Activated naive CD4-positive, alpha-beta T cell treated with anti-CD3 and anti-CD28 coated beads for 36 hours (primary cell): ENCODE results near the gene BCL7B. TPM values are rescaled to one million over a fixed set of nuclear protein-coding genes. Genes with fewer than 3 reads are reported as not detected.
"Not testable (repeated sequence)": the region's sequence is repeated elsewhere in the genome, so short reads cannot be mapped to it uniquely, and the experiment has no call there.

Experiments
- CTCF ChIA-PET: fragments of 350-600 bp; sonication (Branson Sonifier 250); formaldehyde crosslinking; loops from one replicate; lab custom pipeline; 2021; ENCODE audit warnings: antibody characterized with exemption; lab: Charles Lee
- DNase-seq: peaks from one replicate; pipeline ENCODE4 v3.0.0-alpha.2; 2020
- H3K27ac Mint-ChIP-seq: one replicate; pipeline ENCODE4 v1.8.0; 2021; ENCODE audit warnings: mild to moderate bottlenecking, mixed read lengths
- H3K27me3 Mint-ChIP-seq: one replicate; pipeline ENCODE4 v1.8.0; 2021; ENCODE audit warnings: low read depth, mixed read lengths
- H3K36me3 Mint-ChIP-seq: one replicate; pipeline ENCODE4 v1.8.0; 2021; ENCODE audit warnings: low read depth, mixed read lengths
- H3K4me1 Mint-ChIP-seq: one replicate; pipeline ENCODE4 v1.8.0; 2021; ENCODE audit warnings: low read depth, mixed read lengths
- H3K4me3 Mint-ChIP-seq: one replicate; pipeline ENCODE4 v1.8.0; 2021; ENCODE audit warnings: mild to moderate bottlenecking, moderate library complexity, mixed read lengths
- H3K9me3 Mint-ChIP-seq: one replicate; pipeline ENCODE4 v1.8.0; 2021; ENCODE audit warnings: mixed read lengths
- intact Hi-C: fragments of 100-400 bp; cut with micrococcal nuclease; formaldehyde crosslinking; loops from one replicate; pipeline ENCODE4 v1.15.1; 2023
- total RNA-seq, 2 experiments: library from RNA; stranded (reverse); gene quantifications; one replicate each; pipeline ENCODE4 v1.2.3, GENCODE V29; 2021

BCL7B gene
- total RNA-seq, 2 experiments from 2014 or later: 38.5 to 44.1 TPM

- CTCF ChIA-PET: interaction anchor here (1.2 kb wide), 1 partner anchor 37 kb away, joined by 3 read pairs; no protein-coding TSS in a partner anchor
- DNase-seq: no peak
- peaks cover 18% of the 10 kb centered on the region for H3K36me3 Mint-ChIP-seq
- no peaks in the 10 kb centered on the region for H3K9me3 Mint-ChIP-seq
- H3K4me1 Mint-ChIP-seq: peaks cover 26% of the 10 kb centered on the region
- intact Hi-C loops: no loop called here
- no peak overlapping the region for H3K4me3 Mint-ChIP-seq
- H3K27ac Mint-ChIP-seq: no peak overlapping the region
- no peaks in the 10 kb centered on the region for H3K27me3 Mint-ChIP-seq
Measured at GRCh38 chr7:73569042-73569608, 11.6 kb upstream of the BCL7B start.

GRCh38 chr7:73567846-73568685 lies 10.6 kb upstream of the BCL7B start:
- no peak for DNase-seq
- Mint-ChIP-seq H3K27ac (peak overlapping the region; percentile 61), H3K36me3 (peaks cover 16% of the 10 kb centered on the region), H3K27me3 (no peaks in the 10 kb centered on the region), H3K4me3 (no peak overlapping the region), H3K4me1 (peaks cover 25% of the 10 kb centered on the region), H3K9me3 (no peaks in the 10 kb centered on the region)
- intact Hi-C loops: no loop called here
- CTCF ChIA-PET: no interaction called here

DNA sequence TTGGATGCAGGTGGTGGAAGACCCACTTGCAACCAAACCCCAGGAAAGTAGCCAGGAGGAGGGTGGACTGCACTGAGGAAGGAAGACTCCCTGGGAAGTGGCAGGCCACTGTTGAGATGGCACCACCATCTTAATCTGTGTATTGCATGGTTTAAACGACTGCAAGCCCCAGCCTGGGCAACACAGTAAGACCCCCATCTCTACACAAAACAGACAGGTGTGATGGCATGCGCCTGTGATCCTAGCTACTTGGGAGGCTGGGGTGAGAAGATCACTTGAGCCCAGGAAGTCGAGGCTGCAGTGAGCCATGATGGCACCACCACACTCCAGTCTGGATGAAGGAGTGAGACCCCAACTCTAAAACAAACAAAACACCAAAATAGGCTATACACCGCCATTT lies 9.7 kb upstream of the BCL7B start:
- Mint-ChIP-seq H3K4me3 (no peak overlapping the region), H3K36me3 (peaks cover 13% of the 10 kb centered on the region), H3K27ac (no peak overlapping the region), H3K4me1 (peaks cover 25% of the 10 kb centered on the region), H3K27me3 (no peaks in the 10 kb centered on the region), H3K9me3 (no peaks in the 10 kb centered on the region)
- DNase-seq: no peak
- CTCF ChIA-PET: interaction anchor here (1.4 kb wide), 1 partner anchor 9 kb away, joined by 5 read pairs; no protein-coding TSS in a partner anchor
- intact Hi-C loops: no loop called here

DNA sequence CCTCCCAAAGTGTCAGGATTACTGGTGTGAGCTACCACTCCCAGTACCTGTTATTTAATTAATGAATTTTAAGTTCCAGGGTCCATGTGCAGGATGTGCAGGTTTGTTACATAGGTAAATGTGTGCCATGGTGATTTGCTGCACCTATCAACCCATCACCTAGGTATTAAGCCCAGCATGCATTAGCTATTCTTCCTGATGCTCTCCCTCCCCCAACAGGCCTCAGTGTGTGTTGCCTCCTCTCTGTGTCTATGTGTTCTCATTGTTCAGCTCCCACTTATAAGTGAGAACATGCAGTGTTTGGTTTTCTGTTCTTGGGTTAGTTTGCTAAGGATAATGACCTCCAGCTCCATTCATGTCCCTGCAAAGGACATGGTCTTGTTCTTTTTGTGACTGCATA lies 8.9 kb upstream of the BCL7B start:
- CTCF ChIA-PET: interaction anchor here (1.4 kb wide), 1 partner anchor 10 kb away, joined by 5 read pairs; no protein-coding TSS in a partner anchor
- H3K9me3 Mint-ChIP-seq, DNase-seq, H3K27me3 Mint-ChIP-seq, intact Hi-C loops: not testable (repeated sequence)
- H3K4me3 Mint-ChIP-seq: peak overlapping the region; percentile 57
- peaks cover 13% of the 10 kb centered on the region for H3K36me3 Mint-ChIP-seq
- H3K4me1 Mint-ChIP-seq: peaks cover 25% of the 10 kb centered on the region
- peak overlapping the region; percentile 15 for H3K27ac Mint-ChIP-seq

DNA sequence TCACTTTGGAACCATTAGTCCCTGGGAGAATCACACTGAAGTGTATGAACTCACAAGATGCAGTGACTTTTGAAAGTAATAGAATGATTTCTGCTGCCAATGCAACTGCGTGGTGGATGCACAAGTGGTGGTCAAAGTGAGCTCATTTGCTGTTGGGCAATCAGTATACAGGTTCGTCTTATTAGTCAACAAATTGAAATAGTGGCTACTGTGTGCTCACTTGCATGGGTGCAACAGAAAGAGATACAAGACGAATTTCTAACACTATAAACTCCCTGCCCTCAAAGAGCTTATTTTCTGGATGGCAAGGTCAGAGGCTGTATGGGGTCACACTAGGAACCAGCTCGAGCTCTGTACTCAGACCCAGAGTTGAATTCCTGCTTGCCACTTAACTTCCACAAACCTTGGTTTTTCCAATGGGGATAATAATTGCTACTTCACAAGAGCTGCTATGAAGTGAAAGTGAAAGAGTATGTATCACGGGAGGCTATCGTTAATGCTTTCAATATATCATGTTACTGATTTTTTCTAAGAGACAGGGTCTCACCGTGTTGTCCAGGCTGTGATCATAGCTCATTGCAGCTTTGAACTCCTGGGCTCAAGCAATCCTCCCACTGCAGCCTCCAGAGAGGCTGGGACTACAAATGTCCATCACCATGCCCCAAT lies 8.3 kb upstream of the BCL7B start:
- CTCF ChIA-PET: interaction anchor here (1.4 kb wide), 1 partner anchor 11 kb away, joined by 5 read pairs; no protein-coding TSS in a partner anchor
- H3K4me1 Mint-ChIP-seq: peaks cover 25% of the 10 kb centered on the region
- no peaks in the 10 kb centered on the region for H3K27me3 Mint-ChIP-seq
- peak overlapping the region; percentile 57 for H3K4me3 Mint-ChIP-seq
- DNase-seq: no peak
- no peaks in the 10 kb centered on the region for H3K9me3 Mint-ChIP-seq
- intact Hi-C loops: no loop called here
- H3K36me3 Mint-ChIP-seq: peaks cover 10% of the 10 kb centered on the region
- H3K27ac Mint-ChIP-seq: peak overlapping the region; percentile 15

DNA sequence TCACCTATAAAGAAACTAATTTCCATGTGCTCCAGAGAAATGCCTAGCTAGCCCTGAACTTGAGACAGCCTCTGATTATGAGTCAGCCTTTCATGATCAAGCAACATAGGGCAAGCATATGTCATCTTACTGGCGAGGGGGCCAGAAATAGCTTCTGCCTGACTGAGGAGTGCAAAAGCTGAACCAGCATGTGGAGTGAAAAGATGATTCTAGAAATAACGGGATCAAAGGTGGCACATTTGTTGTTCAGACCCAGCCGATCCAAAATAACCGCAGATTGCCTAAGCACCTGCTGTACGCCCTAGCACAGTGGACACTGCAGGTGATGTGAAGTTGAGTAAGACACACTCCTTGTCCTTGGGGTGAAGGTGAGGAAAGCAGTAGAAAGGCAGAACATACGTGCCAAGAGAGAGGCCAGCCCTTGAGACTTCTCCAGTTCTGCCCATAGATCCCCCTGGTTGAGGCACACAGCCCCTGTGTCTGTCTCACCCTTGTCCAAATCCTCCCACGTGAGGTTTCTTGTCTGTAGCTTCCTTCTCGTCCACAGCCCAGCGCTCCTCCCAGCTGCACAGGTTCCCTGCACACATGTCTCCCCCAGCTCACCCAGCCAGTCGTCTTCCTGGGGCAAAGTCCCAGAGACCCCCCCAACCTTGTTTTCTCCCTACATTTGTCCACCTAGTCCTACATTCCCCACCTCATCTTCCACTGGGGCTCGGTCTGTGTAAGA lies 2.8 kb upstream of the BCL7B start:
- H3K4me1 Mint-ChIP-seq: peaks cover 25% of the 10 kb centered on the region
- CTCF ChIA-PET: interaction anchor here (0.9 to 1.7 kb wide), 3 partner anchors 18 to 55 kb away, joined by 3 to 6 read pairs (median 3); partner anchors contain the start of gene TBL2
- H3K36me3 Mint-ChIP-seq: no peaks in the 10 kb centered on the region
- DNase-seq: peak; percentile 37
- no peaks in the 10 kb centered on the region for H3K9me3 Mint-ChIP-seq
- H3K27me3 Mint-ChIP-seq: no peaks in the 10 kb centered on the region
- intact Hi-C loops: no loop called here
- H3K4me3 Mint-ChIP-seq: no peak overlapping the region
- H3K27ac Mint-ChIP-seq: peak overlapping the region; percentile 10

GRCh38 chr7:73557108-73557396 lies 438 bp downstream of the BCL7B start:
- H3K27ac Mint-ChIP-seq: peak overlapping the region; percentile 89
- H3K4me3 Mint-ChIP-seq: peak overlapping the region; percentile 86
- CTCF ChIA-PET: interaction anchor here (0.6 kb wide), 1 partner anchor 89 kb away, joined by 3 read pairs; no protein-coding TSS in a partner anchor
- intact Hi-C loops: loop anchor here (1.0 kb wide), 4 partner anchors 21 to 728 kb away; partner anchors contain the start of genes ABHD11, BAZ1B and TBL2
- peak; percentile 92 for DNase-seq
- peaks cover 41% of the 10 kb centered on the region for H3K4me1 Mint-ChIP-seq
- H3K9me3 Mint-ChIP-seq: no peaks in the 10 kb centered on the region
- peaks cover 10% of the 10 kb centered on the region for H3K36me3 Mint-ChIP-seq
- H3K27me3 Mint-ChIP-seq: no peaks in the 10 kb centered on the region

DNA sequence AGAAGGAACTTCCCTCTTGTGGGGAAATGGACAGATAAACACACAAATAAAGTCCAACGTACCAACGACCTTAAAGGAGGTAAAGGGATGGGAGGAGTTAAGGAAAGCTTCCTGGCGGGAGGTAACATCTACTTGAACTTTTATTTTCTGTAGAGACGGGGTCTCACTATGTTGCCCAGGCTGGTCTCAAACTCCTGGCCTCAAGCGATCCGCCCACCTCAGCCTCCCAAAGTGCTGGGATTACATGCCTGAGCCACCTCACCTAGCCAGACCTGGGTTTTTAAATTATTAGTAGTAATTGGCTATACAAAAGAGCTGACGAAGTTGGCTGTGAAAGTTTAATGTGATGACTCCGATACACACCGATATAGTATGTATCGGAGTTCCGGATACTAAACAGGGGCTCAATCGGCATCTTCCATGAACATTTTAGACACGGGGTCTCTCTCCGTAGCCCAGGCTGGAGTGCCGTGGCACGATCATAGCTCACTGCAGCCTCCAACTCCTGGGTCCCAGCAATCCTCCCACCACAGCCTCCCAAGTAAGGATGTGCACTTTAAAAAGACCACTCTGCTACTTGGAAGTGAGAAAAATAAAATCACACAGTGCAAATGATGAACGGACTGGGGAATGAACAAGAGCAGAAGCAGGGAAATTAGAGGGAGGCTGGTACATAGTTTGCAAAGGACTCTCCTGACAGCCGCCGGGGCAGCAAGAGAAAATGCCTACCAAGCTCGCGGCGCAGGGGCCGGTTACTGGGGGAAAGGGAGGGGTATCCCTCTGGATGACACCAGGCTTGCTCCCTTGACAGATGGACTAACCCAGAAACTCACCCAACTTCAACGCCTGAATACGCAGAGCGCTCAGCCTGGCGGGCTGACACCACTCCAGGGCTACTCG lies 1.0 kb downstream of the BCL7B start:
- peaks cover 11% of the 10 kb centered on the region for H3K36me3 Mint-ChIP-seq
- H3K9me3 Mint-ChIP-seq: no peaks in the 10 kb centered on the region
- peaks cover 41% of the 10 kb centered on the region for H3K4me1 Mint-ChIP-seq
- intact Hi-C loops: loop anchor here (1.0 kb wide), 4 partner anchors 22 to 727 kb away; partner anchors contain the start of genes ABHD11, BAZ1B and TBL2
- no peaks in the 10 kb centered on the region for H3K27me3 Mint-ChIP-seq
- DNase-seq: no peak
- H3K4me3 Mint-ChIP-seq: peak overlapping the region; percentile 86
- peak overlapping the region; percentile 81 for H3K27ac Mint-ChIP-seq
- CTCF ChIA-PET: no interaction called here

GRCh38 chr7:73555411-73555982 lies 2.0 kb downstream of the BCL7B start:
- Mint-ChIP-seq H3K4me3 (peak overlapping the region; percentile 86), H3K27me3 (no peaks in the 10 kb centered on the region), H3K9me3 (no peaks in the 10 kb centered on the region), H3K4me1 (peaks cover 40% of the 10 kb centered on the region), H3K27ac (peak overlapping the region; percentile 25), H3K36me3 (peaks cover 13% of the 10 kb centered on the region)
- intact Hi-C loops: no loop called here
- no peak for DNase-seq
- CTCF ChIA-PET: no interaction called here

DNA sequence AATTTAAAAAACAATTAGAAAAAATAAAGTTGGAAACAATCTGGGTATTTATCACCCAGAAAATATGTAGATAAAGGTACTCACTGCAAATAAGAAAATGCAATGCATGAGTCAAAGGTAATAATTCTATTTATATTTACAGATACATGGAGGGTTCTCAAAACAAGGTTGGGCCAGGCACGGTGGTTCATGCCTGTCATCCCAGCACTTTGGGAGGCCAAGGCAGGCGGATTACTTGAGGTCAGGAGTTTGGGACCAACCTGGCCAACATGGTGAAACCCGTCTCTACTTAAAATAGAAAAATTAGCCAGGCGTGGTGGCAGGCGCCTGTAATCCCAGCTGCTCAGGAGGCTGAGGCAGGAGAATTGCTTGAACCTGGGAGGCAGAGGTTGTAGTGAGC lies 7.4 kb downstream of the BCL7B start:
- H3K9me3 Mint-ChIP-seq, CTCF ChIA-PET, H3K27me3 Mint-ChIP-seq, DNase-seq, H3K27ac Mint-ChIP-seq, intact Hi-C loops, H3K4me3 Mint-ChIP-seq: not testable (repeated sequence)
- Mint-ChIP-seq H3K36me3 (peaks cover 22% of the 10 kb centered on the region), H3K4me1 (peaks cover 40% of the 10 kb centered on the region)

GRCh38 chr7:73549176-73549575 lies 8.3 kb downstream of the BCL7B start:
- DNase-seq: no peak
- CTCF ChIA-PET: no interaction called here
- Mint-ChIP-seq H3K9me3 (no peaks in the 10 kb centered on the region), H3K27me3 (no peaks in the 10 kb centered on the region), H3K27ac (no peak overlapping the region), H3K4me3 (no peak overlapping the region), H3K4me1 (peaks cover 32% of the 10 kb centered on the region), H3K36me3 (peaks cover 19% of the 10 kb centered on the region)
- intact Hi-C loops: no loop called here
